ENCODE results near the gene ERICH6B. TPM values are rescaled to one million over a fixed set of nuclear protein-coding genes. Genes with fewer than 3 reads are reported as not detected.
"Not testable (repeated sequence)": the region's sequence is repeated elsewhere in the genome, so short reads cannot be mapped to it uniquely, and the experiment has no call there.

ERICH6B gene
- total and polyA plus RNA-seq, 10 of the 15 experiments (the other 5 are each of a cell fraction or from before 2014, with no cell fraction given), result 0.27 to 0.75 (median 0.33) TPM; not detected in 7

- in situ Hi-C loops (cut with MboI); BruUV-seq (replicated peaks); CTCF ChIA-PET; H2AFZ ChIP-seq (ENCODE audit: control insufficient read depth, low read depth, low read length); H3K36me3 ChIP-seq (ENCODE audit: control insufficient read depth in 2 of 2, insufficient read depth in 2 of 2, low read length in 1 of 2); FAIRE-seq; H3K27ac ChIP-seq (ENCODE audit: control insufficient read depth, insufficient read depth); H3K4me3 ChIP-seq; H3K9ac ChIP-seq (ENCODE audit: control insufficient read depth, insufficient read depth, low read length); SMC1A ChIA-PET (ENCODE audit: uncharacterized antibody, unreplicated experiment); RAD21 ChIA-PET (ENCODE audit: unreplicated experiment); H3K9me3 ChIP-seq (replicated peaks; ENCODE audit: control insufficient read depth, insufficient read depth, low read length); H3K79me2 ChIP-seq (ENCODE audit: control insufficient read depth, insufficient read depth, low read length); H3K4me1 ChIP-seq (ENCODE audit: control insufficient read depth, insufficient read depth, low read length); ATAC-seq; POLR2A ChIA-PET; H4K20me1 ChIP-seq (ENCODE audit: control insufficient read depth, insufficient read depth); H3K4me2 ChIP-seq (ENCODE audit: control insufficient read depth, insufficient read depth); H3K27me3 ChIP-seq (replicated peaks in 1 of 2; ENCODE audit: control insufficient read depth in 2 of 2, insufficient read depth in 2 of 2, low read length in 1 of 2); DNase-seq (ENCODE audit: low read depth, low spot score); intact Hi-C loops (cut with micrococcal nuclease; ENCODE audit: unreplicated experiment): not testable (repeated sequence)
- 100% methylated on average over 1 of the region's 1 CpG for WGBS (ENCODE audit: insufficient coverage, insufficient replicate concordance, low lambda C conversion rate, missing lambda C conversion rate)
Observed at GRCh38 chr13:45662903-45663302, 47.4 kb upstream of the ERICH6B start.

- FAIRE-seq (peak; percentile 54), DNase-seq (ENCODE audit: low read depth, low spot score) (no peak), ATAC-seq (no peak)
- ChIA-PET RAD21 (ENCODE audit: unreplicated experiment) (no interaction called here), CTCF (no interaction called here), SMC1A (ENCODE audit: uncharacterized antibody, unreplicated experiment) (no interaction called here), POLR2A (no interaction called here)
- Histone ChIP-seq H4K20me1 (ENCODE audit: control insufficient read depth, insufficient read depth) (no peaks in the 10 kb centered on the region), H3K9ac (ENCODE audit: control insufficient read depth, insufficient read depth, low read length) (no peak overlapping the region), H3K4me3 (no peak overlapping the region), H3K9me3 (replicated peaks; ENCODE audit: control insufficient read depth, insufficient read depth, low read length) (no peaks in the 10 kb centered on the region; the same call in 1 of the 3 replicates), H3K4me2 (ENCODE audit: control insufficient read depth, insufficient read depth) (no peak overlapping the region), H3K79me2 (ENCODE audit: control insufficient read depth, insufficient read depth, low read length) (no peaks in the 10 kb centered on the region), H3K27me3 (replicated peaks in 1 of 2; ENCODE audit: control insufficient read depth in 2 of 2, insufficient read depth in 2 of 2, low read length in 1 of 2) (no peaks in the 10 kb centered on the region), H2AFZ (ENCODE audit: control insufficient read depth, low read depth, low read length) (no peak overlapping the region), H3K36me3 (ENCODE audit: control insufficient read depth in 2 of 2, insufficient read depth in 2 of 2, low read length in 1 of 2) (no peaks in the 10 kb centered on the region), H3K4me1 (ENCODE audit: control insufficient read depth, insufficient read depth, low read length) (no peaks in the 10 kb centered on the region), H3K27ac (ENCODE audit: control insufficient read depth, insufficient read depth) (no peak overlapping the region)
- no TSS peak for BruUV-seq (replicated peaks)
- intact Hi-C loops (cut with micrococcal nuclease; ENCODE audit: unreplicated experiment), result no loop called here
- 5% methylated on average over 1 of the region's 1 CpG for WGBS (ENCODE audit: insufficient coverage, insufficient replicate concordance, low lambda C conversion rate, missing lambda C conversion rate)
- in situ Hi-C loops (cut with MboI), result no loop called here
- TF ChIP-seq ZNF592 (IDR thresholded peaks at IDR 0.05), result no peak
- no peak for TF ChIP-seq PAX8 (IDR thresholded peaks at IDR 0.05)
- TF ChIP-seq SMC3 (IDR thresholded peaks at IDR 0.05; ENCODE audit: borderline replicate concordance, low read length), result no peak
- no peak for TF ChIP-seq NR2C2 (IDR thresholded peaks at IDR 0.05; ENCODE audit: borderline replicate concordance, control insufficient read depth, insufficient read length, low read depth)
- no peak for TF ChIP-seq CBX5 (IDR thresholded peaks at IDR 0.05; ENCODE audit: low read depth)
- no peak for TF ChIP-seq BCL11A (IDR thresholded peaks at IDR 0.05; ENCODE audit: low read depth, low read length)
- TF ChIP-seq ZBED1 (IDR thresholded peaks at IDR 0.05; ENCODE audit: borderline replicate concordance), result no peak
- TF ChIP-seq MLLT1 (IDR thresholded peaks at IDR 0.05), result no peak
- TF ChIP-seq POLR2AphosphoS2 (IDR thresholded peaks at IDR 0.05; ENCODE audit: low read depth, low read length), result no peak
Observed at GRCh38 chr13:45662162-45662561, 46.6 kb upstream of the ERICH6B start.
